Stimulated activated CD4-positive, alpha-beta T cell treated with anti-CD3 and anti-CD28 coated beads, Interleukin-4, amount 100 ng/mL, for 24 hours (primary cell): ENCODE results near the gene TRIM29.

Experiments
- DNase-seq: peaks from one replicate; pipeline ENCODE4 v3.0.0-alpha.2; 2020

The TRIM29 gene

DNA sequence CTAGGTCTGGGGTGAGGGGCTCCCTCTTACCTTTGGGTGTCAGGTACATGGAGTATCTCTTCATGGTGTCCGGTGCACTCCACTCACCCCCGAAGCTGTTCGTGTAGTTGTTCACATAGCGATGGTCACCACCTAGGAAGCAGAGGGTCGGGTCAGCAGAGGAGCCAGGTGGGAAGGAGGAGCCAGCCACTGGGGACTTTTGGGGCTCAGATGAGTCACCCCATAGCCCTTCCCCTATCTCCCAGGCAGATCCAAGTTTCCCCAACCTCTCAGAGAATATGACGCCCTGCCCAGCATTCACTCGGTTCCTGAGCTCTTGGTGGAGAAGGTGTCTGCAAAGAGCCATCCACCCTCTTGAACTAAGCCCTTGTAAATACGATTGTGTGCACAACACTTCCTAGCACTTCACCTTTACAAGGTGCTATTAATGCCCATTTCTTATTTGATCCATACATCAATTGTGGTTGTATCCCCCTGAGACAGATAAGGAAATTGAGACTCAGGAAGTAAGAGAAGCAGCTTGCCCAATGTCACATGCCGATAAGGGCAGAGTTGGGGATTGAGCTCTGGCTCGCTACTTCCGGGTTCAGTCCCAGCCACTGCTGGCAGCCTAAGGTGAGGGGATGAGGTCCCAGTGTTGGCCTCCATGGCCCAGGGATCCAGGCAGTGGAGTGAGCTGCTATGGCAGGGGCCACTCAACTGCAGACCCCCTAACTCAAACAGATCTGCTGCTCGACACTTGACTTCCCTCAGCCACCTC, 14.8 kb downstream of the TRIM29 start:
- no peak for DNase-seq

DNA sequence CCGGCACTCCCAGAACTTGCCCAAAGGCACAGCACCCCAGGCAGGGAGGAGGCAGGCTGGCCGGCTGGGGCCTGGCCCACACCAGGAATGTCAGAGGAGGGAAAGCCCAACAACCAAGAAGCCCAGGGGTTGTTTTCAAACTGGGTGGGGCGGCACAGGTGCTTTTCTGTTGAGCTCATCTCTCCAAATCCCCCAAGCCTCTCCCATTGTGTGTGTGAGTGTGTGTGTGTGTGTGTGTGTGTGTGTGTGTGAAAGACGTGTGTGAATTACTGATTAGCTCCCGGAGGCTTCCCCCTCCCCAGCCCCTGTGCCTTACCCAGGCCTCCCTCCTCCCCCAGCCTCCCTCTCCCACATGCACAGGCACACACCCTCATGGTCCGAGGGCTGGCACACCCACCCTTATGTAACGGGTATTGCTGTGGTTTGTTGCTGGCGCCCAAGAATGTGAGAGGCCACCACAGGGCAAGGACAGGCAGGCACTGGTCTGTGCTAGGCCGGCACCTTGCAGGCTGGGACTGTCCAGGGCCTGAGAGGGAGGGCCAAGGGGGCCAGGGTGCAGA, 15.9 kb downstream of the TRIM29 start:
- no peak for DNase-seq

DNA sequence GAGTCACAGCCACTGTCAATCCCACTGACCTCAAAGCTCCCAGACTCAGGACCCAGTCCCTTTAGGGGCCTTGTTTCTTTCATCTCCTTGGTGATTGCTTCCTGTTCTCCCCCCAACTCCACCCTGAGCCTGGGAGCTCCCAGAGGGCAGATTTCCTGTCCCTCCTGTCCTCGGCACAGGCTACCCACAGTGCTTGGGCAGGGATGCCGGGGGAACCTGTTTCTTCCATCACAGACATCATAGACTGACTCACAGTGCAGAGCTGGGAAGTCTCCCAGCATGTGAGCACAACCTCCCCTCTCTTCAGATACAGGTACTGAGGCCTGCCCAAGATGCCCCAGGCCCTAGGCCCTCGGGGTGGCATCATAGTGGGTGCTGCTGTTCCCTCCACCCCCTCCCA, 16.6 kb downstream of the TRIM29 start:
- no peak for DNase-seq

DNA sequence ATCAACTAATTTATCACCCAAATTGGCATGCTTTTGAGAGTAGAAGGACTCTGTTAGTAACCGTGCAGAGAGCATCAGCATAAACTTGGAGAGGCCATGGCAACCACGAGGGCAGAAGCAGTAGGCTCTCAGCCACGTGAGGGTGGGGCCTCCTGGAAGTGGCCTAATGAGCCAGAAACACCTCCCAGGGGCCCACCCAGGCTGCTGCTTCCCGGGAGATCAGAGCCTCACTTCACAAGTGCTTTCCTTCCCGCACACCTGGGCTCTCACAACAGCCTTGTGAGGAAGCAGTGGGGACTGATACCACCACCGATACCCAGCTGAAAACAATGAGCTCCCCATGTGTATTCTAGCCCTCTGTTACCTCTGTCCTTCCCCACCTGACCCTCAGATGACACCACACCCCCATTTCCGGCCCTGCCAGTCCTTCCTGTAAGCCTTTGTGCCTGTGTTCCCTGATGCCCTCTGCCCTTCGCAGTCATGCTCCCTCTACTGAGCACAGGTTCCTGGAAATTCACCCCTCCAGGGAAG, 17.0 kb downstream of the TRIM29 start:
- no peak for DNase-seq

DNA sequence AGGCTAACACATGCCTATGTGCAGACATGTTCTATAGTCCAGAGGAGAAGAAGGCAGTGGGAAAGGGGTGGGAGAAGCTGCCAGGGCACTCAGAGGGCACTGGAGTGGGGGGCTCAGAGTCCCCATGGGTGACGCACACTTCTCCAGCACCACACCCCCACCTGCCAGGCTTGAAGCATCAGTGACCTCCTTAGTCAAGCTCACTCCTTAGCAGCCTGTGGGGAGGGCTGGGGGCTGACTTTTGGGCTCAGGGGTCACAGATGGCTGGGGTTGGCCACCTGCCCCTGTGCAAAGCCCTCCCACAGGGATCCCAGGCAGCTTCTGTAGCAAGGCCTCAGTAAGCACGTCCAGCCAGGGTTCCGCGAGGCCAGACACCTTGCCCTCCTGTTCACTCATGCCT, 18.8 kb downstream of the TRIM29 start:
- DNase-seq = no peak

DNA sequence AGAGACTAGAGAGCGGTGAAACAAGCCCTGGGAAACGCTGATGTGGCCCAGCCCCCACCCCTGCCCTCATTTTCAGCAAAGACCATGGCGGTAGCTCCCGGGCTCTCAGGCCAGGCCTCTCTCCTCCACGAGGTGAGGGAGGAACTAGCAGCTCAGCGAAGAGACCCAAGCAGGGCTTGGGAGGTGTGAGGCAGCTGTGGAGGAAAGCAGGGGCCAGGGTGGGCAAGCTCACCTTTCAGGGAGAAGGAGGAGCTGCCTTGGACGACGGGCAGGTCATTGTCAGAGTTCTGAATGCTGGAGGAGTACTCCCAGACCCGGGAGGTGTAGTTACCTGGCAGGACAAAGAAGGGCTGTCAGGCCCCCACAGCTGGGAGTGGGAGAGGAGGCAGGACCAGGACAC, 19.9 kb downstream of the TRIM29 start:
- no peak for DNase-seq

DNA sequence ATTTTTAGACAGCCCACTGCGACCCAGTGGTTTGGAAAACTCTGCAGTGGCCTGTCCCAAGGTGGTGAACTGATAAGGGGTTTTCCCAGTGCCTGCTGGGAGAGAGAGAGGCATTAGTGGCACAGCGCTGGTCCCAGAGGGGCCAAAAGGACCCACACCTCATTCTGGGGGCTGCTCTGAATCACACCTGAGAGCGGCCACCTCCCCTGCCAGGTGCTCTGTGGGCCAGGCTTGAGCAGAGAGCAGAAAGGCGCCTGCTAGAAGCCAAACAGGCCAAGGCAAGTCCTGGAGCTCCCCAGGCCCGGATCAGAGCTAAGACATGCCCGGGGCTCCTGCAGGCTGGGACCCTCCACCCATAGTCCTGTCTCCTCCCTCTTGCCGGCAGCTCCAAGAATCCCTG, 20.9 kb downstream of the TRIM29 start:
- no peak for DNase-seq

DNA sequence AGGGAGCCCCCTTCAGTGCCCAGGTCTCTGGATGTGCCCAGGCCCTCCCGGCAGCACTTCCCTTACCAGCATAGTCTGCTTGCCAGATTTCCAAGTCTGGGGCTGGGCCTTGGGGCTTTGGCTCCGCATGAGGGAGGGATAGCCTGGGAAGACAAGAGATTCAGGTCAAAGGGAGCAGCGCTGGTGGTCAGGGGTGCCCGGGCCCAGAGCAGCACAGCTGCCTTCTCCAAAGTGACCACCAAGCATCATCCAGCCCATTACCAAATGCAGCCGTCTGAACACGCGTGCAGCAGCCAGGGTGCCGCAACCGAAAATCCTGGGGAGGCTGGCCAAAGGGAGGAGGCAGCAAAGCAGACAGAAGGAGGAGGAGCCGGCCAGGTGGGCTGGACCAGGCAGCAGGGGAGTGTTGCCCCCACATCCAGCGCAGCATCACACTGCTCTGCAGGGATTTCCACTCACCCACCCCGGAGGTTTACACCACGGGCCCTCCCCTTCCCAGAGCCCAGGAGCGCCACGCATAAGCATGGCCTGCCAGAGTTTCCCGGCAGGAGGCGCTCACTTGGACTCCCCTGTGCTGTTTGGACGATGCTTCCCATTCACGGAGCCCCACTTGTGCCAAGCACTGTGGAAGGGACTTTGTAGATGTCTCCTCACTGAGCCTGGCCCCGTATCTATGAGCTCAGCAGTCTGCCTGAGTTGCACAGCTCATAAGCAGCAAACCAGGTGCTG, 22.5 kb downstream of the TRIM29 start:
- no peak for DNase-seq

DNA sequence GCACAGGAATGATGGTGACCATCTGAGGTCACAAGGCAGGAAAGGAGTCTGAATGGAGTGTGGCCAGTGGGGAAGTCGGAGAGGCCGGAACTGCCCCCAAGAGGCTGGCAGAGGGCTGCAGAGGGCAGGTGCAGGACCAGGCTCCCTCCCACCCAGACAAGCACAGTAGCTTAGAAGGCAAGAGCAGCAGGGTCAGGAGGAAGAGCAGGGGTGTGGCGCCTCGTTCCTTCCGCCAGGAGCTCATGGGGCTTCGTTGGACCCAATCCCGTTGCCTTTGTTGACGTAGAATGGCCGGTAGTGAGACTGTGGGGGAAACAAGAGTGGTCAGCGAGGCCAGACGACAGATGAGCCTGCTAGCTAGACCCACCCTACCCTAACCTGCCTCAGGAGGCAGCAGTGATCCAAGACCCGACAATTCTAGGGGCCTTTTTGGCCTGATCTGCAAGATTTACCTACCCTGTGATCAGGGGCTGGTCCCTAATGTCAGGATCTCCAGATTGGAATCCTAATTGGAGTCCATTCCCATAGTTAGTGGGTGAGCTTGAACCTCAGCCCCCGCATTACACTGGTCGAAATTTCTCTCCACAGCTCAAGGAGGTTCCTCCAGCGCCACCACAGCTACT, 25.6 kb downstream of the TRIM29 start:
- no peak for DNase-seq

DNA sequence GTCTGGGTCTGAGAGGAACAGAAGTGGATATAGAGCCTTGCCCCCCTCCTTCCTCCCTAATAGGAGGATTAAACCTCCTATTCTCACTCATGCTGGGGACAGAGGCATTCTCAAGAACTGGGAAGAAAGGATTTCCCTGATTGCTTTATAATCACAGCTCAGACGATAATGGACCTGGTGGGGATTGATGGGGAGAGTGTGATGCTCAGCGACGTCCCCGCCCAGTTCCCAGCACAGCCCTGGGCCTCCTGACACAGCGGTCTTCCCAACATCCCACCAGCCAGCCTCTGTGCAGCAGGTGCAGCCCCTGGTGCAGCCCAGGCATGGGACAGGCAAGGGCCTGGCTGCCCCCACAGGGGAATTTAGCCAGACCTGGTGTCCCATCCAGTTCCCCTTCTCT, 28.4 kb downstream of the TRIM29 start:
- DNase-seq = no peak

DNA sequence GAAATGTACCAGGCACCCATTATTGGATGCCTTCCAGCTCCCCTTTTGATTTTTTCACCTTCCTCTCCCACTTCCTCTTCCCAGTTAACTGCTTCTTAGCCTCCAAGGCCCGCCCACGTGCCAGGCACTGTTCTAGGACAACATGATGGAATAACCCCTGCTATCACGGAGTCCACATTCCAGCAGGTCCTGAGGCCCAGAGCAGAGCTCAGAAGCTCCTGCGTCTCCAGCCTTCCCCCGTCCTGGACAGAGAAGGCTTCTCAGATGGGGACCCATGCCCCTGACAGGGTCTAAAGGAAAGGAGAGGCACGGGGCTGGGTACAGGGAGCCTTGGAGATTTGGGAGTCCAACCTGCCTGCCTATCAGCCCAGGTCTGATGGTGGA, 29.1 kb downstream of the TRIM29 start:
- no peak for DNase-seq

DNA sequence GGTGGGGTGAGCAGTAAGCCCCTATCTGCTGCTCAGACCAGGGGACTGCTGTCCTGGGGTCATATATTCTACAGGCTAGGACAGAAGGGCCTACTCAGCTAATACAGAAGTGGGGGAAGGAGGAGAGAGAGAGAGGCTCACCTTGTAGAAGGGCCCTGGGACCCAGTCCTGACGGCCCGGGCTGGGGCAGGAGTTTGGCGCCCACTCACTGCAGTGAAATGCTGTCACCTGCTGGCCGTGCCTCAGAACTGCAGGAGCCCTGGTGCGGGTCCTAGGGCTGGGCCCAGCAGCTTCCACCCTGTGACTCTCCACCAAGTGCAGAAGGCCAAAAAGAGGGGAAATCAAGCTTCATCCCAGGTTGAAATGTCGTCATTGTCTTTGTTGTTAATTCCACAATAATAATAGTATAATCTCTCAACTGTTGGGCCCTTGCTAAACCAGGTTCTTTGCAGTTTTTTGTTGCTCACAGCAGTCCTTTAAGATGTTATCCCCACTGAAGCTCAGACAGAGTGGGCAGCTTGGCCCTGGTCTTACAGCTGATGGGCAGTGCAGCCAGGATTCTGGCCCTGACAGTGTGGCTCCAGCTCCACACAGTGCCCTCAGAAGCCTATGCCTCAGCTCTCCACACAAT, 29.6 kb downstream of the TRIM29 start:
- DNase-seq = peak; percentile 62

DNA sequence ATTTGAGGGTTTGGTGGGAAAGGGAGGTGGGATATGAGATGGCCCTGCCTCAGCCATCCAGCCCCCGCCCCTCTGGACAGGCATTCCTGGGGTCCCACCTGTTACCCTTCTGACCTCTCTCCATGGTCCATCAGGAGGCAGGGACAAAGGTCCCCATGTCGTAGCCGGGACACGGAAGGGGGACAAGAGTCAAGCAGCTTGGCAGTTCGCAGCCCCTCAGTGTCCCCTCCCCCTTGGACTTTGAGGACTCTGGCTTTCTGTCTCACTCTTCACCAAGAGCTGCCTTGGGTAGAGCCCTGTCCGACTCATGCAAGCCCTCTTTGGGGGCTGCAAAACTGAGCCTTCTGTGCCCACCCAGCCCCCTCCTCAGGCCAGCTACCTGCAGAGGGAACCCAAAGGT, 30.2 kb downstream of the TRIM29 start:
- no peak for DNase-seq

DNA sequence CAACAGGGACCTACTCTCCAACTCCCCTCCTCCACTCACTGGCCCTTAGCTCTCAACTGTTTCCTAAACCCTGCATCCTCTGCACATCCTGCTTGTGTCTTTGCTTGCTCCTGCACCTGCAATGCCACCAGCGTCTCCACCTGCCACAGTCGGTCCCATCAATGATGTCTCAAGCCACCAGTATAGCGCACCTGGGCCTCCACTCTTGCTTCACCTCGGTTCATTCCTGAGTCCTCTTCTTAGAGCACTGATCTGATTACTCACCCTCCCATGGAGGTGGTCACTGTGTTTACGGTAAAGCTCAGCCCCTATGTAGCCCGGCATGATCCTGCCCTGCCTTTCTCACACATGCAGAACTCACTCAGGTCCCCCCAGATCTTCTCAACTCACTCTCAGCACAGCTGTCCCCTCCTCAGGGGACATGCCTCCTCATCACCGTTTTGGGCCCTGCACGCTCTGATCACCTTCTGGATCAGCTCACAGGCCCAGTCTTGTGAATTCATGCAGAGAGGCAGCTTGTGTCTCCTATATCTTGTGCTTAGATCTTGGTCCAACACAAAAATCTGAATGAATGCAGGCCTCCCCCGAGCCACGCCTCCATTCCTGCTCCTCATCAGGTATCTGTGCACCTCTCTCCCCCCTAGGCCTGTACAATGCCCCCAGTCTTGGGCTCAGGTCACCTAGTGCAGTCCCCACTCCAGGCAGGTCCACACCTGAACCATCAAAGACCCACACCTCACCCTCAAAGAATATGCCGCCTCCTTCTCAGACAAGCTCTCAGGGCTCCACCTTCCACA, 31.4 kb downstream of the TRIM29 start:
- DNase-seq = no peak

DNA sequence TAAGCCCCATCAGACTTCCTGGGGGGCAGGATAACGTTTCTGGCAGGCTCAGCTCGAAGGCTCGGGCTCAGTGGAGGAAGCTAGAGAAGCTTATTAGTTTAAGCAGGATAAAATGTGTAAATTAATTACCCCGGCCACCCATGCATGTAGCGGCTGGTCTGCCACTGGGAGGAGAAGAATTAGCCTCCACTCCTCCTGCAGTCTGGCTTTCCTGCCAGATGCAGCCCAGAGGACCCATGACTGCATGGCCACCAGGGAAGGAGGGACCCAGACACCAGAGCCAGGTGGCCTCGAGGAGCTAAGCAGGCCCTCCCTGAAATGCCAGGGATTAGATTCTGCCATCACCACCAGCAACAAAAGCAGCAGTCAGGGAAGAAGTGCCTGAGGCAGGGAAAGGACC, 32.3 kb downstream of the TRIM29 start:
- DNase-seq = no peak

DNA sequence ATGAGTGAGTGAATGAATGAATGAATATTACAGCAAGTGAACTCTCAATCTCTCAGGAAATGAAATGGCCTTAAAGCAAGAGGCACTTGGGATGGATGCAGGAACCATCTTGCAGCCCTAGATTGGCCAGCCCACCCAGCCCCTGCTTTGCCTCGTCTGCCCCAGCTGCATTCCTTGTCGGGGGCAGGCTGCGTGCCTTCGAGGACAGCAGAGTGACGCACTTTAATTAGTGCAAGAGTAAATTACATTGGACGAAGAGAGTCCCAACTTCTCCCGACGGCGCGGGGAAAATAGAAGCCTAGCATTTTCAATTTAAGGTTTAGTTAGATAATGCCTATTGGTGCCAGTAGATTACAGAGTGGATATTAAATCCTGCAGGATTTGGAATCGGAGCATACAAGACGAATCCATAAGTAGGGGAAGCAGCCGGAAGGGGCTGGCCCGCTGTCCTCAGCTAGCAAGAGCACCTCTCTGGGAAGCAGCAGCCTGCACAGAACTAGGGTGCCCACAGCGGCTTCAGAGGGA, 33.8 kb downstream of the TRIM29 start:
- no peak for DNase-seq

DNA sequence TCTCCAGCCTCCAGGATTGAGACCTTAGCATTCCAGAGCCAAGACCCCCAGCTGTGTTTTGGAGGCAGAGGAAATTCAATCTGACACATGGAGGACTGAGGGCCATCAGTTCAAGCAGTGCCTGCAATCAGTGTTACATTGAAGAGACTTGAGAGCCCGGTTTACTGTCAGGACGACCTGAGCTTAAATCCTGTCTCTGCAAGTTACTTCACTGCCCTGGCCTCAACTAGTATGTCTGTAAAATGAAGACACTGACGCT, 35.1 kb downstream of the TRIM29 start:
- DNase-seq = no peak

DNA sequence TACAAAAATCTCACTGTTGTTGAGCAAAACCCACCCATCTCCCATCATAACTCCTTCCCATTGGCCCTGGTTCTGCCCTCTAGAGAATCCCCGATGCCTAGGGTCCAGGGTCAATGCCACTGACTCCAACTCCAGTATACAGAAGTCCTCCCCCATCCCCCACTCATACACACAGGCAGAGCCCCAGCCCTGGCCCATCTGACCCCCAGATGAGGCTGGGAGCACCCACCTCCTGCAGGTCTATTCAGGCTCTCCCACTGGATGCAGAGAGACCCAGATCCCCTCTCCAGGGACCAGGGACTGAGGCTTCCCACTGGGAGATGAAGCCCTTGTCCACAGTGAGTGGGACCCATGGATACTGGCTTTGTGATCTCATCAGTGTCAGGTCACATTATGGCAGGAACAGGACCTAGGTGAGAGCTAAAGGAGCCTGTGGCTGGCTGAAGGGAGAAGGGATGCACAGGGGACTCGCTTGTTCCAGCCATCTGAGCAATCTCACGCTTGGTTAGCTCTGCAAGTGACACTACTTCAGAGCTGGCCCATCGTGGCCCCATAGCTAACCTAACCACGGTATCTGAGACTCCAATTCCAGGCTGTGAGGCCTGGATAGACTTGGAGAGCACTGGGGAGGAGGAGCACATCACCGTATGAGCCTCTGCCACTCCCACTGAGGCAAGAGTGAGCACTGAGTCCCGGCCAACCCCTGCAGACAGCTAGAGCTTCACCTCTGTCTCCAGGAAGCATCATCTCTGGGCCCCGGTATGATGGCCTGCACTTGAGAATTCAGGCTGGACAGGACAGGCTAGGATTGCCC, 35.7 kb downstream of the TRIM29 start:
- no peak for DNase-seq

DNA sequence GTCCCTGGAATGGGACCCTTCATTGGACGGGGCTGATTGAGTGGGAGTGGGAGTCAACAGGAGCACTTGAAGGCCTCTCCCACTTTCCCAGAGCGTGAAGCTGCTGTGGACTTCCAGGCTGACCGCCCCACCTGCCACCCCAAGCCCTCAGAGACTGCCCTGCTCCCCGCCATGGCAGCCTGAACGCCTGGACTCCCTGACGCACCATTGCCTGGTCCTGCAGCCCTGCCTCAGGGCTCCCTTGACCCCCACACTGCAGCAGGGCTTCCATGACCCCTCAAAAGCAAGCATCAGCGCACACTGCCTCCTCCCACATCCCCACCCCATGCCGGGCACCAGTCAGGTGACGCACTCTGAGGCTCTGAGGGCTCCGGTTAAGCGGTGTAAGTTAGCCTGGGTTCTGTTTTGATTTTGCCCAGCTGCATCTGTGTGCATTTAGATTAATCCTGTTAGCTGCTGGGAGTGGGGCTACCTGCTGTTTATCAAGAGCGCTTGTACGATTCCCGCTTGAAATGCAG, 39.4 kb downstream of the TRIM29 start:
- DNase-seq = no peak

DNA sequence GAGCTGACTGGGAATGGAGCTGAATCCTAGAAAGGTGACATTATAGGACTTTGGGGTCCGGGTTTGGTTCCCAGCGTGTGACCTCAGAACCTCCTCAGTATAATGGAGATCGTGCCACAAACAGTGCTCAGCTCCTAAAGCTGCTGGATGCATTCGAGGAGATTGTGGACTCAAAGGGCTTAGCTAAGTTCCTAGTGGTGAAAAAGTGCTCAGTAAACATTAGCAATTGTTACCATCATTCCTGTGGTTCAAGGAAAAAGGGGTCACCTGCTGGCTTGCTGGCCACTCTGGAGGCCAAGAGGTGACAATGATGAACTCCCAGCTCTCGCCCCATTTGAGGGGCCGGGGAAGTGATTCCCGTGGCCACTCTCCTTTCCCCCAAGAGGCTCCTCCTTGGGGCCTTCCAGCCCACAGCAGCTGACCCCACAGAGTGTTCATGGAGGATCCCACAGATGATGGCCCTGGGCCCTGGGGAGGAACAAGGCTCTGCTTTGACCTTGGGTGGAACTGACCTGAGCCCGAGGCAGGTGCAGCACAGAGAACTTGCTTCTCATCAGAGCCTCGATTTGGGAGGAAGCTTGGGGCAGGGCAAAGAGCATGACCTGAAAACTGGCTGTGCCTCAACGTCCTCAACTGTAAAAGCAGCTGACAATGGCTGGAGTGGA, 40.1 kb downstream of the TRIM29 start:
- no peak for DNase-seq
